Measurements from ENCODE around the gene NSF. TPM values are rescaled to one million over a fixed set of nuclear protein-coding genes. Genes with fewer than 3 reads are reported as not detected.

NSF gene
- total and polyA plus RNA-seq, 10 of the 15 experiments (the other 5 are each of a cell fraction or from before 2014, with no cell fraction given), result 6.8 to 25.6 (median 16.8) TPM

GRCh38 chr17:46796084-46796483 is 205.6 kb downstream of the NSF start (continued):
- no peak for TF ChIP-seq PRDM15 (CRISPR knock-in tag; IDR thresholded peaks at IDR 0.05)
- no peak for TF ChIP-seq ZSCAN29 (IDR thresholded peaks at IDR 0.05)

- 49% methylated on average over 7 of the region's 7 CpGs for WGBS (ENCODE audit: insufficient coverage, insufficient replicate concordance, low lambda C conversion rate, missing lambda C conversion rate)
- Histone ChIP-seq H3K4me2 (ENCODE audit: control insufficient read depth, insufficient read depth) (no peak overlapping the region), H3K36me3 (ENCODE audit: control insufficient read depth in 2 of 2, insufficient read depth in 2 of 2, low read length in 1 of 2) (no peaks in the 10 kb centered on the region), H3K9me3 (replicated peaks; ENCODE audit: control insufficient read depth, insufficient read depth, low read length) (no peaks in the 10 kb centered on the region), H3K9ac (ENCODE audit: control insufficient read depth, insufficient read depth, low read length) (no peak overlapping the region), H3K4me3 (no peak overlapping the region), H3K4me1 (ENCODE audit: control insufficient read depth, insufficient read depth, low read length) (no peaks in the 10 kb centered on the region), H3K27me3 (replicated peaks in 1 of 2; ENCODE audit: control insufficient read depth in 2 of 2, insufficient read depth in 2 of 2, low read length in 1 of 2) (peaks cover 0 to 3% of the 10 kb centered on the region in 2 experiments; a peak in 3 of 4 replicates), H2AFZ (ENCODE audit: control insufficient read depth, low read depth, low read length) (no peak overlapping the region), H3K27ac (ENCODE audit: control insufficient read depth, insufficient read depth) (no peak overlapping the region), H3K79me2 (ENCODE audit: control insufficient read depth, insufficient read depth, low read length) (no peaks in the 10 kb centered on the region), H4K20me1 (ENCODE audit: control insufficient read depth, insufficient read depth) (no peaks in the 10 kb centered on the region)
- in situ Hi-C loops (cut with MboI) (loop anchor here (10.0 kb wide), 2 partner anchors 58 to 98 kb away; partner anchors contain the start of gene WNT9B), intact Hi-C loops (cut with micrococcal nuclease; ENCODE audit: unreplicated experiment) (no loop called here)
- POLR2A ChIA-PET, result no interaction called here
- CTCF ChIA-PET, result no interaction called here
- RAD21 ChIA-PET (ENCODE audit: unreplicated experiment), result no interaction called here
- DNase-seq (ENCODE audit: low read depth, low spot score) (no peak), ATAC-seq (no peak), FAIRE-seq (no peak)
- SMC1A ChIA-PET (ENCODE audit: uncharacterized antibody, unreplicated experiment), result no interaction called here
- no TSS peak for BruUV-seq (replicated peaks)
- TF ChIP-seq SMAD5 (IDR thresholded peaks at IDR 0.05; ENCODE audit: low read depth), result no peak
- no peak for TF ChIP-seq BHLHE40 (IDR thresholded peaks at IDR 0.05; ENCODE audit: borderline replicate concordance in 1 of 2, low read depth in 2 of 2, low read length in 1 of 2)
- TF ChIP-seq E2F4 (IDR thresholded peaks at IDR 0.05; ENCODE audit: low read depth, low read length), result no peak
- TF ChIP-seq USF2 (IDR thresholded peaks at IDR 0.05; ENCODE audit: borderline replicate concordance, low read depth, low read length), result no peak
- no peak for TF ChIP-seq IRF4 (IDR thresholded peaks at IDR 0.05; ENCODE audit: low read depth, low read length)
- no peak for TF ChIP-seq CREB1 (IDR thresholded peaks at IDR 0.05; ENCODE audit: low read depth)
- no peak for TF ChIP-seq JUND (IDR thresholded peaks at IDR 0.05; ENCODE audit: low read depth, low read length)
- no peak for TF ChIP-seq HDGF (IDR thresholded peaks at IDR 0.05)
- TF ChIP-seq NR2C2 (IDR thresholded peaks at IDR 0.05; ENCODE audit: borderline replicate concordance, control insufficient read depth, insufficient read length, low read depth), result no peak
- TF ChIP-seq KDM1A (IDR thresholded peaks at IDR 0.05; ENCODE audit: borderline replicate concordance), result no peak
- no peak for TF ChIP-seq PML (IDR thresholded peaks at IDR 0.05; ENCODE audit: low read length)
- TF ChIP-seq ETV6 (conservative IDR thresholded peaks at IDR 0.05 in 1 of 2, IDR thresholded peaks at IDR 0.05 in 1 of 2; ENCODE audit: borderline replicate concordance in 1 of 2, low read depth in 1 of 2), result no peak
- TF ChIP-seq MEF2A (IDR thresholded peaks at IDR 0.05; ENCODE audit: insufficient read depth, low read depth, low read length), result no peak
Measured at GRCh38 chr17:46796524-46796923, 206.1 kb downstream of the NSF start.

Data from GM12878 (cell line).